A549 (cell line): Measurements from ENCODE around the gene PCSK5.

Experiments
- CBX8 ChIP-seq: fragments of 200-600 bp; sonication (generic); IDR thresholded peaks from 2 replicates; pipeline ENCODE4 v1.6.1; 2016
- CTCF ChIP-seq: fragments of >200 bp; sonication (Bioruptor Twin); formaldehyde crosslinking; IDR thresholded peaks from 3 replicates; pipeline ENCODE4 v1.5.1; 2016
- EP300 ChIP-seq, 2 experiments: fragments of >200 bp; sonication (Bioruptor Twin); formaldehyde crosslinking; IDR thresholded peaks; 2 replicates in 1 of 2; 3 replicates in 1 of 2; pipeline ENCODE4 v1.6.1; 2016 to 2017
- MAFK ChIP-seq: fragments of 450-650 bp; IDR thresholded peaks from 2 replicates; pipeline ENCODE4 v1.6.1; 2014; ENCODE audit not compliant: partially characterized antibody
- MAZ ChIP-seq: fragments of 150-350 bp; IDR thresholded peaks from 2 replicates; pipeline ENCODE4 v1.6.1; 2014; ENCODE audit warnings: antibody characterized with exemption, low read depth, low read length, borderline replicate concordance
- NFE2L2 ChIP-seq: fragments of 150-350 bp; conservative IDR thresholded peaks from 2 replicates; pipeline ENCODE4 v1.6.1; 2014; ENCODE audit warnings: low read length
- POLR2A ChIP-seq: IDR thresholded peaks from 2 replicates; pipeline ENCODE4 v1.6.1; 2012; ENCODE audit warnings: mild to moderate bottlenecking, low read length
- RAD21 ChIP-seq, 2 experiments: fragments of >200 bp in 1 of 2; sonication (Bioruptor Twin) in 1 of 2; formaldehyde crosslinking in 1 of 2; IDR thresholded peaks in 1 of 2; conservative IDR thresholded peaks in 1 of 2; 2 replicates in 1 of 2; 3 replicates in 1 of 2; pipeline ENCODE4 v1.6.1; 2012 to 2018; ENCODE audit warnings: inconsistent platforms in 1 of 2
- RCOR1 ChIP-seq: fragments of 150-350 bp; IDR thresholded peaks from 2 replicates; pipeline ENCODE4 v1.6.1; 2014; ENCODE audit warnings: antibody characterized with exemption, low read length, low read depth
- ZSCAN20 ChIP-seq: fragments of 250-450 bp; sonication (Bioruptor Pico); IDR thresholded peaks from 2 replicates; pipeline ENCODE4 v1.8.0; 2022; ENCODE audit warnings: mild to moderate bottlenecking, moderate library complexity

- no peak for TF ChIP-seq ZSCAN20 (CRISPR knock-in tag)
- no peak for TF ChIP-seq RAD21 (conservative IDR thresholded peaks at IDR 0.05 in 1 of 2, IDR thresholded peaks at IDR 0.05 in 1 of 2)
- TF ChIP-seq NFE2L2, result no peak
- TF ChIP-seq CTCF, result no peak
- TF ChIP-seq RCOR1, result no peak
- no peak; a peak in 1 of 5 replicates for TF ChIP-seq EP300 (IDR thresholded peaks at IDR 0.05)
- TF ChIP-seq POLR2A, result no peak
- TF ChIP-seq MAFK, result no peak
- no peak for TF ChIP-seq MAZ
- no peak for TF ChIP-seq CBX8
These were observed 481.9 kb downstream of the PCSK5 start for GRCh38 chr9:76372336-76372735.
